ENCODE measurements around the gene NTSR1.

Gene NTSR1

DNA sequence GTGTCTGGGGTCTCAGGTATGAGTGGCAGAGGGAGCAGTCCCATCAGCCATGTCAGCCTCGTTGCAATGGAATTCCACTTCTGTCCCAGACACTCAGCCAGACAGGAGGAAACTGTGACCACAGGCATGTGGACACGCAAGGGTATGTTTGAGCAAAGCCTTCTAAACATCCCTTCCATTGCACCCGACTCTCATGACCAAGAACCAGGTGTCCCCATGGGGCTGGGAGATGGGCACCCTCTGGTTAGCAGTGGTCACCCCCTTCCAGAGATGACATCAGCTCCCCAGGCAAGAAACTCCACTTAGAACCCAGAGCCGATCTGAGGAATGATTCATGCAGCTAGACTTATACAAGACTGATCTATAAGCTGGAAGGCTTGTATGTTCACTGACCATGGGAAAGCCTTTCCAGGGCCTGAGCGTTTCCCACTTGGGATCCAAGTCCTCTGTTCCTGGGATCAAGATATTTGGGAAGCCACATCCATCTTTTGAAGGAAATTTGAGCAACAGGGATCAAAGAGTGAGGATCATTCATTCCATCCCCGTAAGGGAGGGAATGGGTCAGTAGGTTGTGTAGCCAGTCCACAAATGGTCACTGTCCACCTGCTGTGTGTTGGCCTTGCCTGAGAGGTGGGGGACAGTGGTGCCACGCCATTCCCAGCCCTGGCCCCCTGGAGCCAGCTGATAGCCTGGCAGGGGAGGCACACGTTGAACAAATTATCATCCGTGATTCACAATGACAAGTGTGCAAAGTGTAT is 83.7 kb downstream of the NTSR1 start:
- no peaks in the 10 kb centered on the region for H3K36me3 ChIP-seq (ENCODE audit: control insufficient read depth in 4 of 4, insufficient read depth in 4 of 4, low read length in 3 of 4)
- ChIA-PET CTCF (interaction anchor here (0.7 to 2.2 kb wide), 18 partner anchors 10 to 293 kb away, joined by 3 to 13 read pairs (median 5); no protein-coding TSS in a partner anchor), POLR2A (interaction anchor here (0.7 kb wide), 1 partner anchor 123 kb away, joined by 3 read pairs; no protein-coding TSS in a partner anchor)
- no peaks in the 10 kb centered on the region for H3K27me3 ChIP-seq (replicated peaks in 2 of 5; ENCODE audit: control insufficient read depth in 4 of 5, insufficient read depth in 5 of 5, low read length in 4 of 5)
- DNase-seq: no peak
- no peak overlapping the region for H3K4me3 ChIP-seq (ENCODE audit: control insufficient read depth in 1 of 7, extremely low read depth in 1 of 7, insufficient read depth in 4 of 7, low read depth in 2 of 7, low read length in 6 of 7)
- H3K4me1 ChIP-seq (ENCODE audit: control extremely low read depth in 1 of 4, control insufficient read depth in 4 of 4, insufficient read depth in 4 of 4, low read length in 3 of 4): peaks cover 0 to 45% (median 35%) of the 10 kb centered on the region in 4 experiments
- WGBS (ENCODE audit: insufficient coverage): 86% methylated on average over 9 of the region's 9 CpGs
- H3K9me3 ChIP-seq (ENCODE audit: control extremely low read depth in 1 of 5, control insufficient read depth in 4 of 5, insufficient read depth in 2 of 5, low read depth in 1 of 5, low read length in 4 of 5): no peaks in the 10 kb centered on the region
- no peak overlapping the region for H3K27ac ChIP-seq (ENCODE audit: insufficient read depth in 1 of 2, low read depth in 1 of 2, low read length in 2 of 2, poor library complexity in 1 of 2, severe bottlenecking in 2 of 2)

DNA sequence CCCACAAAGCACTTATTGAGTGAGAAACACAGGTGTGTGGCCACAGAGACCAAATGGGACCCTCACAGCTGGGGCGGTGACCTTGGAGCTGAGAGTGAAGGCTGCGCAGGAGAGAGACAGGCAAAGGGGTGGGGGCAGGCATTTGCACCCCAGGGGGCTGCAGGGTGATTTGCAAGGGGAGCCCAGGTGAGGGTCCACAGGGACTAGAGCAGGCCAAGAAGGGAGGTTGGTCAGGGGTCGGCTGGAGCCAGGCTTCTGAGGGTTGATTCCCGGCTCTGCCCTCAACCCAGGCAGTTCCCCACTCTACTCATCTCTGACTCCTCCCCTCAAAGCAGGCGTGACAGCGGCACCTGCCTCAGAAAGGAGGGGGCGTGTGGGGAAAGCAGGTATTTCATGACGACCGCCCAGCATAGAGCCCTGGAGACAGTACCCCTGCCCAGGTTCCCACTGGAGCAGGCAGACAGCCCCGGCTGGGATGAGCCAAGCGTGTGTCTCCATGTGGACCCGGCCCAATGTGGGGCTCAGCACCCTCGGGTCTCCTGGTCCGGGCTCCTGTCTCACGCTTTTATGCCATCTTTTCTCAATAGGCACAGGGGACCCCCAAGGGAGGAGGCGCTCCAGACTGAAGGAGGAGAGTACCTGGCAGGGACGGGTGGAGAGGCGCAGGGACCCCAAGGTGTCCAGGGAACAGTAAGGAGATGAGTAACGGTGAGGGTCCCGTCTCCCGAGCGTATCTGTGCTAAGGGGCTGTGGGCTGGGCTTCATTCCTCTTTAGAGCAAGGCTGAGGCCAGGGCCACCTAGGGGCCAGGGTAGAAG is 84.5 kb downstream of the NTSR1 start:
- H3K36me3 ChIP-seq (ENCODE audit: control insufficient read depth in 4 of 4, insufficient read depth in 4 of 4, low read length in 3 of 4): peaks cover 0 to 7% (median 2%) of the 10 kb centered on the region in 4 experiments
- H3K4me3 ChIP-seq (ENCODE audit: control insufficient read depth in 1 of 7, extremely low read depth in 1 of 7, insufficient read depth in 4 of 7, low read depth in 2 of 7, low read length in 6 of 7): peak overlapping the region in 1 of 7 experiments; percentile 60
- ChIA-PET CTCF (interaction anchor here (1.1 to 2.2 kb wide), 13 partner anchors 10 to 293 kb away, joined by 3 to 13 read pairs (median 3); no protein-coding TSS in a partner anchor), POLR2A (no interaction called here)
- peak overlapping the region in 1 of 2 experiments; percentile 58 for H3K27ac ChIP-seq (ENCODE audit: insufficient read depth in 1 of 2, low read depth in 1 of 2, low read length in 2 of 2, poor library complexity in 1 of 2, severe bottlenecking in 2 of 2)
- 92% methylated on average over 19 of the region's 22 CpGs for WGBS (ENCODE audit: insufficient coverage)
- H3K4me1 ChIP-seq (ENCODE audit: control extremely low read depth in 1 of 4, control insufficient read depth in 4 of 4, insufficient read depth in 4 of 4, low read length in 3 of 4): peaks cover 0 to 40% (median 39%) of the 10 kb centered on the region in 4 experiments
- no peaks in the 10 kb centered on the region for H3K27me3 ChIP-seq (replicated peaks in 2 of 5; ENCODE audit: control insufficient read depth in 4 of 5, insufficient read depth in 5 of 5, low read length in 4 of 5)
- DNase-seq: no peak
- no peaks in the 10 kb centered on the region for H3K9me3 ChIP-seq (ENCODE audit: control extremely low read depth in 1 of 5, control insufficient read depth in 4 of 5, insufficient read depth in 2 of 5, low read depth in 1 of 5, low read length in 4 of 5)

GRCh38 chr20:62793757-62794006 is 85.0 kb downstream of the NTSR1 start:
- POLR2A ChIA-PET: no interaction called here
- Histone ChIP-seq H3K36me3 (ENCODE audit: control insufficient read depth in 4 of 4, insufficient read depth in 4 of 4, low read length in 3 of 4) (peaks cover 0 to 12% (median 6%) of the 10 kb centered on the region in 4 experiments), H3K27ac (ENCODE audit: insufficient read depth in 1 of 2, low read depth in 1 of 2, low read length in 2 of 2, poor library complexity in 1 of 2, severe bottlenecking in 2 of 2) (peak overlapping the region in 1 of 2 experiments; percentile 58), H3K27me3 (replicated peaks in 2 of 5; ENCODE audit: control insufficient read depth in 4 of 5, insufficient read depth in 5 of 5, low read length in 4 of 5) (no peaks in the 10 kb centered on the region), H3K4me1 (ENCODE audit: control extremely low read depth in 1 of 4, control insufficient read depth in 4 of 4, insufficient read depth in 4 of 4, low read length in 3 of 4) (peaks cover 0 to 40% (median 39%) of the 10 kb centered on the region in 4 experiments), H3K4me3 (ENCODE audit: control insufficient read depth in 1 of 7, extremely low read depth in 1 of 7, insufficient read depth in 4 of 7, low read depth in 2 of 7, low read length in 6 of 7) (peak overlapping the region in 4 of 7 experiments; percentile 6 to 60 (median 51)), H3K9me3 (ENCODE audit: control extremely low read depth in 1 of 5, control insufficient read depth in 4 of 5, insufficient read depth in 2 of 5, low read depth in 1 of 5, low read length in 4 of 5) (no peaks in the 10 kb centered on the region)
- peak in 1 of 3 donors; percentile 23 for DNase-seq
- CTCF ChIA-PET: interaction anchor here (1.2 to 2.0 kb wide), 4 partner anchors 15 to 206 kb away, joined by 3 to 6 read pairs (median 4); no protein-coding TSS in a partner anchor
- WGBS (ENCODE audit: insufficient coverage): 72% methylated on average over 7 of the region's 7 CpGs

DNA sequence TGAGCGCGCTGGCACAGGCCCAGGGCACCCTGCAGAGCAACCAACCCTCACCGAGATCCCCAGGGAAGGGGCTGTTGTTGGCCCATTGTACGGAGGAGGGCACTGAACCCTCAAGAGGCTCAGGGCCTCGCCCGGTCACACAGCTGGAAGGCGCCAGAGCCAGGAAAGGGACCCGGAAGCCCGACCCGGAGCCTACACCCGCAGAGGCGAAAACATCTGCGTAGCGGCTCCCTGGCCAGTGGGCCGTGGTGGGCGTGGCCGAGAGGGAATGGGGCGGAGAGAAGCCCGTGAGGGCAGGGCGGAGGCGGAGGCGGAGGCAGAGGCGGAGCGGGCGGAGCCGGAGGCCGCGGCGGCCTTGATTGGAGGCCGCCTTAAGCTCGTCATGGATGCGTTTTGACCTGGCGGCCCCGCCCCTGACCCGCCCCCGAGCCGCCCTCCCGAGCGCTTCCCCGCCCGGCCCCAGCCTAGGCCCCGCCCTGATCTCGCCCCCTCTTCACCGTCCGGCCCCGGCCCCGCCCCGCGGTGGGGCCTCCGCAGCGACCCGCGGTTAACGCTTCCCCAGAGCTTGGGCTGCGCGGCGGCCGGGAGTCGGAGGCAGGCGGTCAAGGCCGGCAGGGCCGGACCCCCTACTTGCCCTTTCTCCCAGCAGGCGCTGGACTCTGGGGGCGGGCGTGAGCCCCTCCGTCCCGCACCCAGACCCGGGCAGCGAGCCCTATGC is 85.5 kb downstream of the NTSR1 start:
- Histone ChIP-seq H3K27ac (ENCODE audit: insufficient read depth in 1 of 2, low read depth in 1 of 2, low read length in 2 of 2, poor library complexity in 1 of 2, severe bottlenecking in 2 of 2) (peak overlapping the region in 1 of 2 experiments; percentile 73), H3K4me3 (ENCODE audit: control insufficient read depth in 1 of 7, extremely low read depth in 1 of 7, insufficient read depth in 4 of 7, low read depth in 2 of 7, low read length in 6 of 7) (peak overlapping the region in 6 of 7 experiments; percentile 64 to 88 (median 74)), H3K27me3 (replicated peaks in 2 of 5; ENCODE audit: control insufficient read depth in 4 of 5, insufficient read depth in 5 of 5, low read length in 4 of 5) (no peaks in the 10 kb centered on the region), H3K36me3 (ENCODE audit: control insufficient read depth in 4 of 4, insufficient read depth in 4 of 4, low read length in 3 of 4) (peaks cover 3 to 17% (median 11%) of the 10 kb centered on the region in 4 experiments), H3K9me3 (ENCODE audit: control extremely low read depth in 1 of 5, control insufficient read depth in 4 of 5, insufficient read depth in 2 of 5, low read depth in 1 of 5, low read length in 4 of 5) (no peaks in the 10 kb centered on the region), H3K4me1 (ENCODE audit: control extremely low read depth in 1 of 4, control insufficient read depth in 4 of 4, insufficient read depth in 4 of 4, low read length in 3 of 4) (peaks cover 0 to 40% (median 39%) of the 10 kb centered on the region in 4 experiments)
- WGBS (ENCODE audit: insufficient coverage): 1% methylated on average over 49 of the region's 69 CpGs
- ChIA-PET CTCF (interaction anchor here (1.2 to 2.0 kb wide), 4 partner anchors 15 to 206 kb away, joined by 3 to 6 read pairs (median 4); no protein-coding TSS in a partner anchor), POLR2A (no interaction called here)
- DNase-seq: peak; percentile 90 to 95 (median 95)

DNA sequence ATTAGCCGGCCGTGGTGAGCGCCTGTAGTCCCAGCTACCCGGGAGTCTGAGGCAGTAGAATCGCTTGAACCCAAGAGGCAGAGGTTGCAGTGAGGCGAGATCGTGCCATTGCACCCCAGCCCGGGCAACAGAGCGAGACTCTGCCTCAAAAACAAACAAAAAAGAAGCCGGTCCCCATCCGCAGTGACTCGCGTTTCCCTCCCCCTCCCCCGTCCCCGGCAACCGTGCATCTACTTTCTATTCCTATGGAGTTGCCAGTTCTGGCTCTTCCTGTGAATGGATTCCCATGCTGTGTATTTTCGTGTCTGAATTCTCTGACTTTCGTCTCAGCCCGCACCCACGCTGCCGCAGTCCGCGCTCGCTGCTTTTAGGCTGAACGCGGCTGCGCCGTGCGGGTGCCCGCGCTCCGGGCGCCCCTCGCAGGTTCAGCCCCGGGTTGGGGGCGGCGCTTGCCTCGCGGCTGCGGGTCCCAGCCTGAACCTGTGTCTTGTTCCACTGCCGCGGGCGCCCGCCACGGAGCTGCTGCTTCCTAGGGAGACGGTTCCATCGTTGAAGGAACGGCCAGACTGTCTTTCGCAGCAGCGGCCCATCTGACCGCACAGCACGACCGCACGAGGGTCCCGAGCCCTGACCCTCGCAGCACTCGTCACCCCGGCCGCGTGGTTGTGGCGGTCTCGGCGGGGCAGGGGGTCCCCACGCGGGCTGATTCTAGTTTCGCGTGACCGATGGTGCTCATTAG is 86.6 kb downstream of the NTSR1 start:
- H3K27me3 ChIP-seq (replicated peaks in 2 of 5; ENCODE audit: control insufficient read depth in 4 of 5, insufficient read depth in 5 of 5, low read length in 4 of 5): no peaks in the 10 kb centered on the region
- ChIA-PET POLR2A (no interaction called here), CTCF (interaction anchor here (1.7 kb wide), 1 partner anchor 14 kb away, joined by 6 read pairs; no protein-coding TSS in a partner anchor)
- peaks cover 3 to 27% (median 19%) of the 10 kb centered on the region in 4 experiments for H3K36me3 ChIP-seq (ENCODE audit: control insufficient read depth in 4 of 4, insufficient read depth in 4 of 4, low read length in 3 of 4)
- H3K27ac ChIP-seq (ENCODE audit: insufficient read depth in 1 of 2, low read depth in 1 of 2, low read length in 2 of 2, poor library complexity in 1 of 2, severe bottlenecking in 2 of 2): peak overlapping the region in 1 of 2 experiments; percentile 73
- peak; percentile 54 to 68 (median 61) for DNase-seq
- H3K4me3 ChIP-seq (ENCODE audit: control insufficient read depth in 1 of 7, extremely low read depth in 1 of 7, insufficient read depth in 4 of 7, low read depth in 2 of 7, low read length in 6 of 7): peak overlapping the region; percentile 54 to 88 (median 72)
- H3K4me1 ChIP-seq (ENCODE audit: control extremely low read depth in 1 of 4, control insufficient read depth in 4 of 4, insufficient read depth in 4 of 4, low read length in 3 of 4): peaks cover 0 to 40% (median 37%) of the 10 kb centered on the region in 4 experiments
- under 1% methylated on average over 68 of the region's 68 CpGs for WGBS (ENCODE audit: insufficient coverage)
- no peaks in the 10 kb centered on the region for H3K9me3 ChIP-seq (ENCODE audit: control extremely low read depth in 1 of 5, control insufficient read depth in 4 of 5, insufficient read depth in 2 of 5, low read depth in 1 of 5, low read length in 4 of 5)

All from common myeloid progenitor, CD34-positive (primary cell).